Measurements from ENCODE around the gene CKS2.
"Not testable (repeated sequence)": the region's sequence is repeated elsewhere in the genome, so short reads cannot be mapped to it uniquely, and the experiment has no call there.

The CKS2 gene

DNA sequence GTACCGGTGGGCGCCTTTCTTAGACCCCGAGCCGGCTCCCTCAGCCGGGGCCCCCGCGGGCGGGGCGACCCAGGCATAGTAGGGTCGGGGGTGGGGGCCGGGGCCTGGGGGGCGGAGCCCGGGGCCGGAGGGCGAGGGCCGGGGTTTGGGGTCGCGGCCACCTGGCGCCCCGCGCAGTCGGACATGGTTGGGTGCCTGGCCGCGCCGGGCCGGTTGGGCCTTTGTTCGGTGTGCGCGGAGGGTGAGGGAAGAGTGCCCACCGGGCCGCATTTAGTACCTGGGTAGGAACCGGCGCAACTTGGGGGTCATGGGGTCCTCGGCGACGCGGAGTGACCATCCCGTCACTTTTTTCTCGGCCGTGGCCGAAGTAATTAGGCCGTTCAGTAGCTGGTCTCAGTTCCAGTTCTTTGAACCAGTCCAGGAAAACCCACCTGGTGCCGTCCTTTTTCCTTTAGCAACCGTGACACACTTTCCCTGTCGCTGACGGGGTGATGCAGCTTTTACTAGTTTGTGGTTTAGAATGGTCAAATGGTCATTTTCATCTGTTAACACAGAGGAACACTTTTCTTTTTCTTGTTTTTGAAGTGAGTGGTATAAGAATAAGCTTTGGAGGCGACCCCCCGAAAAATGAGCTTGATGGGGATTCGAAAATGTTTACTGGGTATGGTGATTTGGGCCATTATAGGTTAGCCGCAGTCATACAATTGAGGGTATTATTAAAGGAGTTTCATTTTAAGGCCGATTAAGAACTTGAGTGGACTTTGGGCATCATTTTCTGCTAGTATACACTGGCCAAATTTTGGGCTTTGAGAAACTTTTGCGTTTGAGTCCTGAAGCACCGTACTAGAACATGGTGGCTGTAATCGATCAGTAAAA, 589 bp downstream of the CKS2 start:
- DNase-seq, result peak; percentile 69

DNA sequence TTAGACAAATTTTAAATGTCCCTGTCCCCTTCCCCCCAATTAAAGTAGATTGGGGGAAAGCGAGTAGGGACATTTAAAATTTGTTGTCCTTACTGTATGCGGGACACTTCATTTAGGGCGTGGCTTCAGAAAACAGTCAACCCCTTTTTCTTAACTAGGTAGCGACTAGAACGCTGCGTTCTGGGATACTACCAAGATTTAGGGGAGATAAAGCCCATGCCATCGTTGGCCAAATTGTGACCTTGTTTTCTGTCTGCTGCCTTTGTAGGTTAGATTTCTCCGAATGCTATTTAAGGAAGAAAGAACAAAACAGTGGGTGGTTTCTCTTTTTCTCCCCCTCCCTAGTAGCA, 1.2 kb downstream of the CKS2 start:
- peak; percentile 58 for DNase-seq

DNA sequence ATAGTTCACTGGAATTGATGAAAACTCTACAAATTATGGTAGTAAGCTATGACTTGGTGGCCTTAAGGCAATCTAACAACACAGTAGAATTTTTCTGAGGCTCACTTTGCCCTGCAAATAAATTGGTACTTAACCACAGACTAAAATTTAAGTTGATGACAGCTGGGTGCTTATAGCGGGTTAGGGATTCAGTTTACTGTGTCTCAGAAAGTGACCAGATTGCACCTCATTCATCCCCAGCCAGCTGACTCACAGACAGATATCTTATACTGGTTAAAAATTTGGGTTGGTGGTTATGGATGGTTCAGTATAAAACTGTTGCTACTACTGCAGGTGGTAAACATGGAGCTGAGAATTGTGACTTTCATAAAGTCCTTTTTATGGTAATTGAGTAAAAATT, 2.8 kb downstream of the CKS2 start:
- DNase-seq, result peak; percentile 13

DNA sequence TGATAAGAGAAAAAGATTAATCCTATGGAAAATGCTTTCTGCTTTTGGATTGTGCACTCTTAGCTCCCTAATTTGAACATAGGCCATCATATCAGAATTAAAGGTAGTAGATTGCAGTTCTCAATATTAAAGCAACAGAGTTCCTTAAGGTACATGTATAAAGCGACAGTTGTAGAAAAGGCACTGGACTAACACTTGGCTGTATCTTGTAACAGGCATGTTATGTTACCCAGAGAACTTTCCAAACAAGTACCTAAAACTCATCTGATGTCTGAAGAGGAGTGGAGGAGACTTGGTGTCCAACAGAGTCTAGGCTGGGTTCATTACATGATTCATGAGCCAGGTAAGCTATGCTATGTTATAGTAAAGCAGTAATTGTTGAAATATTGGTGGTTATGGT, 4.0 kb downstream of the CKS2 start:
- no peak for DNase-seq

DNA sequence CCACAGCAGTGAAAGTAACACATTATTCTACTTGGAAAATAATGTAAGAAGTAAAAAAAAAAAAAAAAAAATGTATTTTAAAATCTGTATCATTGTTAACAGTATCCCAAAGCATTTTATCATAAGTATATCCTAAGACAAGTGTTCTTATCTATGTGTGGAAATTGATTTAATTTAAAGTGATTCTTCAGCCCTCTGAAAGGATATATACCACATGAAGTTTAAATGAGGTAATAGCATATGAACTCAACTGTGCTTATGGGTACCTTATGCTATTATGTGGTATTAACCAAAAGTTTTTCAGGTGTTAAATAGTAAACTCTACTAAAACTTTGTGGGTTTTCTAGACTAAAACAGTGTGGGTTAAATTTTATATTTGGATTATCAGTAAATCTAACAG, 4.5 kb downstream of the CKS2 start:
- no peak for DNase-seq

DNA sequence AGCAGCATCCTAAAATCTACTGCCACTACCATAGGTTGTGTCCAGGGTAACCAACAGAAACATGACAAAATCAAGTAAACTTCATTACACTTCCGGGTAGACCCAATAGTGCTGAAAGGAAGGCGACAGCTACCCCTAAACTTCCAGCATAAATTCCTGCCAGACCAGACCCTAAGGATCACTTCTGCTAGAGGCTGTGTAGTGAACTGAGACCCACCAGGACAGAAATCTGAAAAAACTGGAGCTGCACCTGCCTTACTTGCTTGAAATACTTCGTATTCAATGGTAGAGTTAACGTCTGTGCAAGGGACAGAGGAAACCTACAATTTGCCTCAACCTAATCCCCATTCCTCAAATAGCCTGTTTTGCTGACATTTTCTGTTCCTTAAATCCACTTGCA, 6.3 kb downstream of the CKS2 start:
- DNase-seq, result peak; percentile 10

DNA sequence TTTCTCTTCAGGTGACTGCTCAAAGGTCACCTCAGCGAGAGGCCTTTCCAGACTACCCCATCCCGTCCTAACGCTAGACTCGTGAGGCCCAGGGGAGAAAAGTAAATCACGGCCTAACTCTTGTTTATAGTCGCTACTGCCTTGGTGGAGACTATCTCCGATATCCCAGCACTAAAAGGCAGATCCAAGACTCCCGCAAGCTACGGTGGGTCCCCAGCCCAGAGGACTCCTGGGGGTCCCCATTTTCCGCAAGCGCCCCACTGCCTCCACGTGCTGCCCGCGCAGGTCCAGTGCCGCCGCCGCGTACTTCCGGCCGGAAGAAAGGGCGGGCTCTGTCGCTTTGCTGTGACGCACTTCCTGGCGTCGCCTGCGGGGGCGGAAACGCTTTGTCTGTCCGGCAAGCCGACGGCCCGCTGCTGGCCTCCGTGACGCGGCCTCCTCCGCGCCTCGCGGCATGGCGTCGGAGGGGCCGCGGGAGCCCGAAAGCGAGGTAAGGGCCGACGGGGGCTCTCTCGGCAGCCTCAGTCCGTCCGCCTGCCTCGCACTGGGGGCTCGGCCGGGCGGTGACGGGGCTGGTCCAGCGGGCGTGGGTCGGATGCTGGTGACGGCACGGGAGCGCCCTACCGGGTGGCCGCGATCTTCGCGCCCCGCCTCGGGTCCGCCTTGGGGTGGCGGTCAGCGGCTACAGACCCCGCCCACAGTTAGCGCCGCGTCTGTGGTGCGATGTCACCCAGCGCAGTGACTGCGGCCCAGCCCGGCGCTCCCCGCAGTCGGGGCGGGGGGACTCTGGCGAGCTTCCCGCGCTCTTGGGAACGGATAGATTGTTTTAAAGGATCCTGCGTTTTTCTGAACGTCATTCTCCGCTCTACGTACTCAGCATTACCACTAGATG, 7.4 kb downstream of the CKS2 start, which contains the start of gene SECISBP2:
TSS of gene SECISBP2 (plus strand) at position 378 of the 892 bp plus-strand sequence. CDS start at position 455, 77 bp downstream.
- peak; percentile 99 for DNase-seq

DNA sequence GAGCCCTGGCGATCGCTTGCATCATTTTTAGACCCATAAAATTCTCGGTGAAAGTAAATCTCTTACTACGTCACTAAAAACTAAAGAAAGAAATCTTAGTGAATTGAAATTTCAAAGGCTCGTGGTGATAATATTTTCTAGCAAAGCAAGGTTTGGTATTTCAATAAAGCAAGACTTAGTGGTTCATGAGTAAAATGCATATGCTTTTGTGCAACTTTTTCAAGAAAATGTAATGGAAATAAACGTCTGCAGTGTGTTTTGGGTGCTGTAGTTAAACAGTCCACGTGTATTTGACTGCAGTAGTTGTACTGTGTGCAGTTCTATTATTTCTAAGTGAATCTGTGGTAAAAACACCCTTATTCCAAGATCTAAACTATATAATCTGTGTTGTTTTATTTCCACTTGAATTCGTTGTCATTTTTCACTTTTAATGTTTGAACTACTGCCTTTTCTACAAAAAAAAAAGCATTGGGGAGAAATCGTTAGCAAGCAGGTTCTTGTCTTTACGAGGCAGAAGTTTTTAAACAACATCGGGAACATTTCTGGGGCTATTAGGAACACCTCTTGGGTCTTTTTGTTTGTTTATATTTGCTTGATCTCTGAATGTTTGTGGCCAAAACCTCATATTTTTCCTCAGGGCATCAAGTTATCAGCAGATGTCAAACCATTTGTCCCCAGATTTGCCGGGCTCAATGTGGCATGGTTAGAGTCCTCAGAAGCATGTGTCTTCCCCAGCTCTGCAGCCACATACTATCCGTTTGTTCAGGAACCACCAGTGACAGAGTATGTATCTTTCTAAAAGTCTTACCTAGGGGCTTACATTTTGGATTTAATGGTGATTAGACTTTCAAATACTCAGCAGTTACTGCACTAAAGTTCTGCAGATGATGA, 8.3 kb downstream of the CKS2 start:
- peak; percentile 60 for DNase-seq

DNA sequence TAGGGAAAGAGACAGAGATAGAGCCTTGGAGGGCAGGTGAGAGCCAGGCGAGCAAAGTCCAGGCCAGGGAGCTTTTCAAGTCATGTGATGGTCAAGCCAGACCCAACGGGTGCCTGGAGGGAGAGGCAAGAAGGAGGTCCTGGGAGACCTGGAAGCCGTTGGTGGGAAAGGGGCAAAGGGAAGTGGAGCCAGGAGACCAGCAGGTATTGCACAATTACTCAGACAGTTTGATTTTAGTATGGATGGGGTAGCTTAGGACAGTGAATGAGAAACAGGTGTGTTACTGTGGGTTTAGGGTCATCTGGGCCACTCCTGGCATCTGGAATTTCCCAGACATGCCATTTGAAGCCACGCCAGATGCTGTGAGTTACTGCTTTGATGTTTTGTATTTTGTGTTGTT, 12.4 kb downstream of the CKS2 start:
- DNase-seq, result no peak

DNA sequence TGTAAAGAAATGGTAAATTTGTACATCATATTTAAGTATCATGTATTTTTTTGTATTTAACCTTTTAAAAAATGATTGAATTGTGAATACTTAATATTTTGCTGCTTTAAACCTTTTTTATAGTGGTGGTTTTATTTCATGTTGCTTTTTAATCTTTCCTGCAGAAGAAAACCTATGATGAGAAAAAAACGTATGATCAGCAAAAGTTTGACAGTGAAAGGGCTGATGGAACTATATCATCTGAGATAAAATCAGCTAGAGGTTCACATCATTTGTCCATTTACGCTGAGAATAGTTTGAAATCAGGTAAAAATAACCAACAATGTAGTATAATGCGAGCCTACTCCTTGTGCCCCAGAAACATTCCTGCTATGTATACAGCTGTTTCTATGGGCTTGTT, 14.7 kb downstream of the CKS2 start:
- DNase-seq, result no peak

DNA sequence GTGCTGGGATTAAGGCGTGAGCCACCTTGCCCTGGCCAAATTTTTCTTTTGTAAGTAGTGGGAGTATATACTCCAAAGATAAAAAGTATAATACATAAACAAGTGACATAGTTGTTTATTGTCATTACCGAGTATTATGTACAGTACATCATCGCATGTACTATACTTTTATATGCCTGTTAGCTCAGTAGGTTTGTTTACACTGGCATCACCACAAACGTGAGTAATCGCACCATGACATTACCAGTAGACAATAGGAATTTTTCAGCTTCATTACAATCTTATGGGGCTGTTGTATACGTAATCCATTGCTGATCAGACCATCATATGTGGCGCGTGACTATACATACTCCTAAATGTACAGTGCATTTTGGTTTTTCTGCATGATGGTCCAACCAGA, 17.1 kb downstream of the CKS2 start:
- no peak for DNase-seq

DNA sequence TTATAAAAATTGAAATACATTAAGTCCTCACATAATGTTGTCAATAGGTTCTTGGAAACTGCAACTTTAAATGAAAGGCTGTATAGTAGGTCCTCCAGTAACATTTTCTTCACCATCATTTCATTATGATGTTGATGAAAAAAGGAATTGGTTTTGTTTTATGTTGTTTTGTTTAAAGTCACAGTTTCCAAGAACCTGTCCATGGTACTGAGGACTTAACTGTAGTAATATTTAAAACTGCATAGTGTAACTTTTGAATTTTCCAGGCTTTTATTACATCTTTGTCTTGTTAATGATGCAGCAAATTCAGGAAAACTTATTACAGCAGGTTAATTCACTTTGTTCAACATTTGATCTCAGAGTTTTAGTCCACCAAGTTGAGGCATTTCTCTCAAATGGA, 18.9 kb downstream of the CKS2 start:
- DNase-seq, result no peak

DNA sequence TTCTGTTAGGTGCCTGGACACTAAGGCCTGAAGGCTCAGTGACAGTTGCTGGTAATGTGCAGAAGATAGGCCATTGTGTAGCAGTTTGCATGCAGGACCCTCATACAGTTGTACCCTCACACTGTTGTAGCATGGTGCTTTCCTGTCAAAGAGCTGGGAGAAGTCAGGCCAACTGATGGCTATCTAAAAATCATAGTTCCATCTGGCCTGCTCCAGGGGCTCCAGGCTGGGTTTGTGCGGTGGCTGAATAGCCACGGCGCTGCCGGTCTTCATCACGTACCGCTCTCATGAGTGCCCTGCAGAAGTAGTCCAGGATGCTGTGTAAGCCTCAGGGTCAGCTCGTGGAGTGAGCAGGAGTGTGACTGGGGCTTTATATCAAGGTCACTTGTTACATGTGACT, 19.5 kb downstream of the CKS2 start:
- DNase-seq, result no peak

DNA sequence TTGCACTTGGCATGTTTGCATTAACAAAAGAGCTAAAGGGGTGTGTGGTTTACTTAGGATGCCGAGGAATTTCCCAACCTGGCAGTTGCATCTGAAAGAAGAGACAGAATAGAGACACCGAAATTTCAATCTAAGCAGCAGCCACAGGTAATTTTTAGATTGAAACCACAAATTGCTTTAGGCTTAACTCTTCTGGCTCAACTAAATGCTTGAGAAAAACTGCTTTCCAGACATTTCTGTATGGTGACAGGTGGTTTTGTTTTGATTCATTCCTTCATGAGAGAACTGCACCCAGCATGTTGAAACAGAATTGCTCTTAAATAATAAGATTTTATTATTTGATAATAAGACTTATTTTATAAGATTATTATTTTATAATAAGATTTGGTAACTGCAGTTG, 28.8 kb downstream of the CKS2 start:
- DNase-seq, result no peak

DNA sequence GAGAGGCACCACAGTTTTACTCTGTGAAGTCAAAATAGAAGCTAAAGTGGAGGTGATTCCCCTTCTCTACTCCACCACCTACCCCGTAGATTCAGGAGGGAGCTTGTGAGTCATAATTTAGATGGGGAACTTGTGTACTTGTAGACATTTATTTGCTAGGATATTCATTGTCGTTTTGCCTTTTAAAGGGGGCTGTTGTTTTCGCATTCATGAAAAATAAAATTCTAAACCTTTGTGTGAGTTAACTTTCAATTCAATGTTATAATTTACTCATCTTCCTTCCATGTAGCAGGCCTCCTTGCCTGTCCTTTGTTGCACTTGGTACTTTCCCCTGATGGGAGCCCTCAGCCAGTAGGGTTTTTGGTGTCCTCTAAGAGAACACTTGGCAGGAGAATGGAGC, 29.3 kb downstream of the CKS2 start:
- DNase-seq, result no peak

DNA sequence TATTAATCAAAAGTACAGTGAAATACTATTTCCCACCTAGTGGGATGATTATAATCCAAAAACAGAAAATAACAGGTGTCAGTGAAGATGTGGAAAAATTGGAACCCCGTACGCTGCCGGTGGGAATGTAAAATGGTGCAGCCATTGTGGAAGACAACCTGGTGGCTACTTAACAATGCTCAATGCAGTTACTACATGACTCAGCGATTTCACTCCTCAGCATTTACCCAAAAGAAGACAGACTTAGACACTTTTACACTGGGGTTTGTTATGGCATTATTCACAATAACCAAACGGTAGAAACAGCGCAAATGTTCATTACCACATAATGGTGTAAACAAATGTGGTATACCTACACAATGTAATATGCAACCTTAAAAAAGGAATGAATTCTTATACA, 31.2 kb downstream of the CKS2 start:
- no peak for DNase-seq

DNA sequence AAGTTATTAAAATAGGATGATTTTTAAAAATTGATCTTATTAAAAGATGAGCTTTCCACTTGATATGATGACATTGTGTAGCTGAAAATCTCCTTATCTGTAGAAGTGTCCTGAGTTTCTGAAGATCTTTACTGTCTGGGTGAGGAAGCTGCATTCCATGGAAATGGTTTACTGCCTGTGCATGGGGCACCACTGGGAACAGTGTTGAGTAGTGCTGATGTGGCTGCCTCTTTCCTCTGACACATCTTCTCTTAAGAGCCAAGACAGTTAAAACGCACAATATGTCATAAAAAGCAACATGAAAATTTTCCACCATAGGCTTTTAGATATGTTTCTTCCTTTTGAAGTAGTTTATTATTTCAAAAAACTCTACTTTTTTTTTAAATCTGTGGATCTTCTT, 32.0 kb downstream of the CKS2 start:
- no peak for DNase-seq

DNA sequence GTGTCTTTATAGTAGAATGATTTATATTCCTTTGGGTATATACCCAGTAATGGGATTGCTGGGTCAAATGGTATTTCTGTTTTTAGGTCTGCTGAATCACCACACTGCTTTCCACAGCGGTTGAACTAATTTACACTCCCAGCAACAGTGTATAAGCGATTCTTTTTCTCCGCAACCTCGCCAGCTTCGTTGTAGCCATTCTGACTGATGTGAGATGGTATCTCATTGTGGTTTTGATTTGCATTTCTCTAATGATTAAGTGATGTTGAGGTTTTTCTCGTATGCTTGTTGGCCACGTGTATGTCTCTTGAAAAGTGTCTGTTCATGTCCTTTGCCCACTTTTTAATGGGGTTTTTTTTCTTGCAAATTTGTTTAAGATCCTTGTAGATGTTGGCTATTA, 32.8 kb downstream of the CKS2 start:
- not testable (repeated sequence) for DNase-seq

DNA sequence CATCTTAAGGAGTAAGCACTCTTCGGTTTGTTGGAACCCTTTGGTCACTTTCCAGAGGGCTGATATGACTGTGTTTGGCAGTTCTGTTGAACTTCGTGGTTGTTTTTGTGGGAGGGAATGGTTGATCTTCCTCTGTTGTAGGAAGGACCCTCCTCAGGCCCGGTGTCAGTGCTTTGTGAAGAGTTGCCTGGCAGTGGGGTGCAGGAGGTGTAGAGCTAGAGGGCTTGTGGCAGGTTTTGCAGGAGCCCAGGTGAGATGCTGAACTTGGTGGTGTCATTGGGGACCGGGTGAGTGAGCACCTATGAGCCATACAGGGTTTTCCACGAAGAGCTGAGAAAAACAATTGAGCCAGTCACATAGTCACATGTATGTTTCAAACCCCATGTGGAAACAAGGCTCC, 34.5 kb downstream of the CKS2 start:
- no peak for DNase-seq

DNA sequence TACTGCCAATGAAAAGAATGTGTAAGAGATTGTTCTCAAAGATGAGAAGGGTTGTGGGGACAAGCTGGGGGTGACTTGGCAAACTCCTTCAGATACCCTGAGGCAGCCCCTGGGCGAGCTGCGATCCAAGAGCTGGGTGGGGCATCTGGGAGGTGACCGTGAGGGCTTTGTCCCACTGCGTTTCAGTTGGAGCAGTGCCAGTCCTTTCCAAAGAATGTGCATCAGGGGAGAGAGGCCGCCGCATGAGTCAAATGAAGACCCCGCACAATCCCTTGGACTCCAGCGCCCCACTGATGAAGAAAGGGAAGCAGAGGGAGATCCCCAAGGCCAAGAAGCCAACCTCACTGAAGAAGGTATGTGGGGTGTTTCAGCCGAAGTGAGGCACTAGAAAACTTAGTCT, 35.7 kb downstream of the CKS2 start:
- DNase-seq, result no peak

DNA sequence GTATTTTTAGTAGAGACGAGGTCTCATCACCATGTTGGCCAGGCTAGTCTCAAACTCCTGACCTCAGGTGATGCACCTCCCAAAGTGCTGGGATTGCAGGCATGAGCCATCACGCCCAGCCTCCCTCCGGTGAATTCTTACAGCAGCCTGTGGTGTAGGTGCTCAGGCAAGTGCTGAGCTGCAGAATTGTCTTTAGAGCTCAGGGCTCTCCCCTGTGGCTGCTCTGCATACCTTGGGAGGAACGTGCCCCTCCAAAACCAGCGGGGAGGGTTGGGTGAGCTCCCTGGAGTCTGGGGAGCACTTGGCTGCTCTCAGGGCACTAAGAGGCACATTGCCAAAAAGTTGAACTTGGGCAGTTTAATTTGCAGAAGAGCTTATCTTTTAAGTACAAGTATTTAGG, 36.7 kb downstream of the CKS2 start:
- no peak for DNase-seq

DNA sequence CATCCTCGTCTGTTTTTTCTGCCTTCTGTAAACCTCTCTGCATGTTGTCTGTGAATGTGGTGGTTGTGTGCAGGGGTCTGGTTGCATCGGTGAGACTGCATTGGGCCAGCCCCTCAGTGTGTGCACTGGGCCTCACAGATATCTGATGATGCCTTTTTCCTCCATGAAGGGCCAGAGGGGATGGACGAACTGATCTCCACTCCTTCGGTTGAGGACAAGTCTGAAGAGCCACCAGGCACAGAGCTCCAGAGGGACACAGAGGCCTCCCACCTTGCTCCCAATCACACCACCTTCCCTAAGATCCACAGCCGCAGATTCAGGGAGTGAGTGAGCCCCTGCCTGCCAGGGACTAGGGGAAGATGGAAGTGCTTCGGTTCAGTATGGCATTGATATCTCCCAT, 38.6 kb downstream of the CKS2 start:
- no peak for DNase-seq

DNA sequence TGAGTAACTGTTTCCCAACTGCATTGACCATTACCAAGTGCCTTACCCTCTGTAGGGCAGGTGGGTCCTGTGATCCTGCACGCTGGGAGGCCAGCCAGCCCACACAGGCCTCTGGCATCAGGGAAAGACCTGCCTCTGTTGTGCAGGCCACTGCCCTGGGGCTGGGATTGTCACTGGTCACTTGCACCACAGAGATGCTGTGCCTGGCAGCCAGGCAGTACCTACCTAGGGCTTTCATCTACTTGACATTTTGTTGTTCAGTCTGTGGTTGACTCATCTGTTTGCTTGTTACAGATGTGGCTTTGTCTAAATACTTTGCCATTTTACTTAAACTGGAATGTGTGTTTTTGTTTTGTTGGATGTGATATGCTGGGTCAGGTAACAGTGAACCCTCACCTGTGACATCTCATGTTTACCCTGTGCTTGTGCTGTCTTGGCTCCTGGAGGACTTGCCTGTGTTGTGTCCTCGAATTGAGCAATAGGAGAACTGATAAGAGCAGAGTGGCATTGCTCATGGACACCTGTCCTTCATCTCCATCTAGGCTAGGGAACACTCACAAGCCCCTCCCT, 40.1 kb downstream of the CKS2 start:
- no peak for DNase-seq

Measured in eye (tissue), 1 donor.